SU-DHL-6 (cell line): ENCODE data around the gene SNAPIN.

Source experiments
- EZH2phosphoT487 ChIP-seq: fragments of 200-600 bp; sonication (generic), shearing (Covaris generic); conservative IDR thresholded peaks from 2 replicates; pipeline ENCODE4 v1.6.1; 2018; ENCODE audit warnings: mild to moderate bottlenecking, antibody characterized with exemption, low read length, moderate library complexity, mixed read lengths
- TF ChIP-seq, protein P1 (sequence below): fragments of 200-600 bp; sonication (generic); IDR thresholded peaks from one replicate; pipeline ENCODE4 v1.5.1; 2017; ENCODE audit warnings: antibody characterized with exemption, mild to moderate bottlenecking, low read length, moderate library complexity; ENCODE audit not compliant: insufficient read depth, poor library complexity, severe bottlenecking

DNA sequence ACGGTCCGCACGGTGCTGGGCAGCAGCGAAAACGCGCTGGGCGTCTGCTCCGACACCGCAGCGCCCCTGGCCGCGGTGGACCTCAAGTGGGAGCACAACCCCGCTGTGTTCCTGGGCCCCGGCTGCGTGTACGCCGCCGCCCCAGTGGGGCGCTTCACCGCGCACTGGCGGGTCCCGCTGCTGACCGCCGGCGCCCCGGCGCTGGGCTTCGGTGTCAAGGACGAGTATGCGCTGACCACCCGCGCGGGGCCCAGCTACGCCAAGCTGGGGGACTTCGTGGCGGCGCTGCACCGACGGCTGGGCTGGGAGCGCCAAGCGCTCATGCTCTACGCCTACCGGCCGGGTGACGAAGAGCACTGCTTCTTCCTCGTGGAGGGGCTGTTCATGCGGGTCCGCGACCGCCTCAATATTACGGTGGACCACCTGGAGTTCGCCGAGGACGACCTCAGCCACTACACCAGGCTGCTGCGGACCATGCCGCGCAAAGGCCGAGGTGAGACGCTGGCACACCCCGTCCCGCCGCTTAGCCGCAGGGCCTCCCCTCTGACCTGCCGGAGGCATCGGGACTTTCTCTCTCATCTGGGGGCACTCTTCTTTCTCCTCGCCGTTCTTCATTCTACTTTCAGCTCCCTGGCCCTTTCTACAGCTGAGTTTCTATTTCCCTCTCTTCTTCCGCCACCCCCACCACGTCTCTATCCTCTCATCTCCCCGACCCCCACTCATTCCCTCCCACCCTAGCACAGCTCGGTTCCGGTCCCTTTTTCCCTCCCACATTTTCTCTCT, 21.0 kb downstream of the SNAPIN start:
- TF ChIP-seq, protein P1, sequence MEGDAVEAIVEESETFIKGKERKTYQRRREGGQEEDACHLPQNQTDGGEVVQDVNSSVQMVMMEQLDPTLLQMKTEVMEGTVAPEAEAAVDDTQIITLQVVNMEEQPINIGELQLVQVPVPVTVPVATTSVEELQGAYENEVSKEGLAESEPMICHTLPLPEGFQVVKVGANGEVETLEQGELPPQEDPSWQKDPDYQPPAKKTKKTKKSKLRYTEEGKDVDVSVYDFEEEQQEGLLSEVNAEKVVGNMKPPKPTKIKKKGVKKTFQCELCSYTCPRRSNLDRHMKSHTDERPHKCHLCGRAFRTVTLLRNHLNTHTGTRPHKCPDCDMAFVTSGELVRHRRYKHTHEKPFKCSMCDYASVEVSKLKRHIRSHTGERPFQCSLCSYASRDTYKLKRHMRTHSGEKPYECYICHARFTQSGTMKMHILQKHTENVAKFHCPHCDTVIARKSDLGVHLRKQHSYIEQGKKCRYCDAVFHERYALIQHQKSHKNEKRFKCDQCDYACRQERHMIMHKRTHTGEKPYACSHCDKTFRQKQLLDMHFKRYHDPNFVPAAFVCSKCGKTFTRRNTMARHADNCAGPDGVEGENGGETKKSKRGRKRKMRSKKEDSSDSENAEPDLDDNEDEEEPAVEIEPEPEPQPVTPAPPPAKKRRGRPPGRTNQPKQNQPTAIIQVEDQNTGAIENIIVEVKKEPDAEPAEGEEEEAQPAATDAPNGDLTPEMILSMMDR: no peak
- TF ChIP-seq EZH2phosphoT487: no peak
